ENCODE results near the gene MUC12. TPM values are rescaled to one million over a fixed set of nuclear protein-coding genes. Genes with fewer than 3 reads are reported as not detected.

The MUC12 gene
- total and polyA plus RNA-seq, 2 donors from 2014 or later, result 3.8 TPM; not detected in 1

- TF ChIP-seq CTCF (IDR thresholded peaks at IDR 0.05; ENCODE audit: borderline replicate concordance, extremely low read depth, insufficient read depth), result no peak
- Histone ChIP-seq H3K4me1 (ENCODE audit: control insufficient read depth in 2 of 3, insufficient read depth in 2 of 3, low read depth in 1 of 3, low read length in 3 of 3) (no peaks in the 10 kb centered on the region), H3K9ac (ENCODE audit: low read length in 3 of 3) (no peak overlapping the region), H3K36me3 (ENCODE audit: control insufficient read depth in 2 of 3, insufficient read depth in 3 of 3, low read length in 3 of 3) (no peaks in the 10 kb centered on the region), H3K9me3 (ENCODE audit: control insufficient read depth in 2 of 3, insufficient read depth in 1 of 3, low read length in 3 of 3) (no peaks in the 10 kb centered on the region), H3K27me3 (ENCODE audit: control insufficient read depth, insufficient read depth, low read length) (peaks cover 8% of the 10 kb centered on the region), H3K4me3 (ENCODE audit: low read length in 3 of 3) (no peak overlapping the region), H3K27ac (ENCODE audit: low read depth in 2 of 2, low read length in 2 of 2) (no peak overlapping the region)
- DNase-seq (no peak), FAIRE-seq (no peak)
- intact Hi-C loops (cut with DNase I), result no loop called here
Measured at GRCh38 chr7:100959894-100960293, 9.5 kb upstream of the MUC12 start.

- H3K4me1 ChIP-seq (ENCODE audit: control insufficient read depth in 2 of 3, insufficient read depth in 2 of 3, low read depth in 1 of 3, low read length in 3 of 3), result peaks cover 0 to 6% (median 0%) of the 10 kb centered on the region in 3 donors
- H3K27me3 ChIP-seq (ENCODE audit: control insufficient read depth, insufficient read depth, low read length), result peaks cover 28% of the 10 kb centered on the region
- H3K9ac ChIP-seq (ENCODE audit: low read length in 3 of 3), result no peak overlapping the region
- DNase-seq (no peak), FAIRE-seq (no peak)
- H3K4me3 ChIP-seq (ENCODE audit: low read length in 3 of 3), result no peak overlapping the region
- no peaks in the 10 kb centered on the region for H3K9me3 ChIP-seq (ENCODE audit: control insufficient read depth in 2 of 3, insufficient read depth in 1 of 3, low read length in 3 of 3)
- no peak for TF ChIP-seq CTCF (IDR thresholded peaks at IDR 0.05; ENCODE audit: borderline replicate concordance, extremely low read depth, insufficient read depth)
- intact Hi-C loops (cut with DNase I), result no loop called here
- no peaks in the 10 kb centered on the region for H3K36me3 ChIP-seq (ENCODE audit: control insufficient read depth in 2 of 3, insufficient read depth in 3 of 3, low read length in 3 of 3)
- no peak overlapping the region for H3K27ac ChIP-seq (ENCODE audit: low read depth in 2 of 2, low read length in 2 of 2)
Measured at GRCh38 chr7:100962537-100962936, 6.8 kb upstream of the MUC12 start.

- TF ChIP-seq CTCF (IDR thresholded peaks at IDR 0.05; ENCODE audit: borderline replicate concordance, extremely low read depth, insufficient read depth), result no peak
- Histone ChIP-seq H3K4me3 (ENCODE audit: low read length in 3 of 3) (no peak overlapping the region), H3K9ac (ENCODE audit: low read length in 3 of 3) (no peak overlapping the region), H3K27ac (ENCODE audit: low read depth in 2 of 2, low read length in 2 of 2) (no peak overlapping the region), H3K27me3 (ENCODE audit: control insufficient read depth, insufficient read depth, low read length) (peaks cover 29% of the 10 kb centered on the region), H3K9me3 (ENCODE audit: control insufficient read depth in 2 of 3, insufficient read depth in 1 of 3, low read length in 3 of 3) (no peaks in the 10 kb centered on the region), H3K36me3 (ENCODE audit: control insufficient read depth in 2 of 3, insufficient read depth in 3 of 3, low read length in 3 of 3) (no peaks in the 10 kb centered on the region), H3K4me1 (ENCODE audit: control insufficient read depth in 2 of 3, insufficient read depth in 2 of 3, low read depth in 1 of 3, low read length in 3 of 3) (peaks cover 0 to 6% (median 0%) of the 10 kb centered on the region in 3 donors)
- no peak for FAIRE-seq
- no peak for DNase-seq
- intact Hi-C loops (cut with DNase I), result no loop called here
Measured at GRCh38 chr7:100963386-100963785, 6.0 kb upstream of the MUC12 start.

- Histone ChIP-seq H3K9me3 (ENCODE audit: control insufficient read depth in 2 of 3, insufficient read depth in 1 of 3, low read length in 3 of 3) (no peaks in the 10 kb centered on the region), H3K9ac (ENCODE audit: low read length in 3 of 3) (no peak overlapping the region), H3K4me1 (ENCODE audit: control insufficient read depth in 2 of 3, insufficient read depth in 2 of 3, low read depth in 1 of 3, low read length in 3 of 3) (peaks cover 0 to 6% (median 0%) of the 10 kb centered on the region in 3 donors), H3K4me3 (ENCODE audit: low read length in 3 of 3) (no peak overlapping the region), H3K36me3 (ENCODE audit: control insufficient read depth in 2 of 3, insufficient read depth in 3 of 3, low read length in 3 of 3) (no peaks in the 10 kb centered on the region), H3K27ac (ENCODE audit: low read depth in 2 of 2, low read length in 2 of 2) (no peak overlapping the region), H3K27me3 (ENCODE audit: control insufficient read depth, insufficient read depth, low read length) (peaks cover 29% of the 10 kb centered on the region)
- no peak for TF ChIP-seq CTCF (IDR thresholded peaks at IDR 0.05; ENCODE audit: borderline replicate concordance, extremely low read depth, insufficient read depth)
- intact Hi-C loops (cut with DNase I), result no loop called here
- no peak for DNase-seq
- no peak for FAIRE-seq
Measured at GRCh38 chr7:100963874-100964273, 5.5 kb upstream of the MUC12 start.

Data from kidney (tissue), 14 donors.